GM18505 (cell line): ENCODE data around the gene PRTG.

Experiments
- ATAC-seq: cut with Tn5 transposase; IDR thresholded peaks from one replicate; pipeline ENCODE4 v1.9.1; 2021; ENCODE audit not compliant: unreplicated experiment
- POLR2A ChIP-seq: IDR thresholded peaks from 4 replicates; pipeline ENCODE4 v1.6.1; 2011; ENCODE audit warnings: borderline replicate concordance; ENCODE audit not compliant: insufficient read depth, insufficient read length; ENCODE audit errors: extremely low read depth

Gene PRTG

GRCh38 chr15:55659481-55659880, 83.5 kb downstream of the PRTG start:
- no peak for ATAC-seq
- no peak for TF ChIP-seq POLR2A

- no peak for TF ChIP-seq POLR2A
- no peak for ATAC-seq
These were observed 84.1 kb downstream of the PRTG start for GRCh38 chr15:55658886-55659285.

DNA sequence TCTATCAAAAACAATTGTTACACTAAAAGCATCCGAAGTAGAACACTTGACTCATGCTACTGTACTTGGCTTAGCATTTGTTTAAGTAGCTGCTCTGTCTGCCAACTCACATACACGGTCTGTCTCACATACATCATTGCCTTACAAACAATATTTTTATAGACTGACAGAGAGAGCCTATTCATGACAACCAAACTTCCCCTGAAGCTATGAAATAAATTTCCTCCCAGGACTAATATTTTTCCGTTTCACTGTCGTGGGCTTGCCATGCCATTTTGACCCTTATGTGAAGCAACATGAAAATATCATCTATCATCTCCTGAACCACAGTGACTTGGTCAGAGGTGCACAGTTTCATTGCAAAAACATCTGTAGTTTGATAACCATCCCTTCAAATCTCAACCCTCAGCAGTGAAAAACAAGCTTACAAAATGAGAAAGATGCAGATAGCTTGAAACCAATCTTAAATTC, 88.4 kb downstream of the PRTG start:
- no peak for ATAC-seq
- no peak for TF ChIP-seq POLR2A

DNA sequence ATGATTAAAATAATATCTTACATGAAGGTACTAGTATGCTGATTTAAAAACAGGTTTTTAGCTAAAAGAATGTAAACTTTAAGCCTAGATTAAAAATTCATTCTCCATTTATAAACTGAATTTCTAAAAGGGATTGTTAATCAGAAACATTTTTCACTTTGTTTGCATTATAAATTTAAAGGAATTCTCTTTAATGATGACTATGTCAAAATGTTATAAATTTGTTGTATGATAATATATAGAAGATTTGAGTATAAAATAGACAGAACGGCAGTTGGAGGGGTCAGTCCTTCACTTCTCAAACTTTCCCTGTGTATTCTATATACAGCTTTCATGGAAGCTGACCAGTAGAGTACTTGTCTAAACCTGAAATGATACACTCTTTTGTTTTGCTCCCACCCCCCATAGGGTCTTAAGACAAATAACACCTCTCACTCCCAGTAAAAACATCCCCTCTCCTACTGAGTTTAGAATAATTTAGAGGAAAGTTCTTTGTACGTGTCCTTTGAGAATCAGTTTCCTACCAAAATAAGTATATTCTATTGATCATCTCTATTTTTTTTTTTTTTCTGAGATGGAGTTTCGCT, 90.0 kb downstream of the PRTG start:
- no peak for ATAC-seq
- no peak for TF ChIP-seq POLR2A

DNA sequence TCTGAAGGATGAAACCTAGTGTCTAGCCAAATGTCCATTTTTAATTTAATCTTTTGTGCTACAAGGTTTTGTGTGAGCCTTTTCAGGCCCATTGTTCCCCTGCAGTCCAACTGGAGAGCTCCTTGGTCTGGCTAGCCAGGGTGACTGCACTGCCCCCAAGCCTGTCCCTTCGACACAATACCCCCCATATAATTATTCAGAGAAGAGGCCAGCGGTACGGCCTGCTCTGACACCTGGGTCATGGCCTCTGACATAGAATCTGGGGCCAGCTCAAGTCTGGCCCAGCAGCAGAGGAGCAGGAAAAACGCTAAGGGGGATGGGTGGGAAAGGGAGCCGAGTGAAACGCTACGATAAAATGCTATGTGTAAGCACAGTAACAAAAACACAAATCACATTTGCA, 90.6 kb downstream of the PRTG start:
- no peak for TF ChIP-seq POLR2A
- no peak for ATAC-seq

GRCh38 chr15:55649058-55649423, 93.9 kb downstream of the PRTG start:
- TF ChIP-seq POLR2A = no peak
- ATAC-seq = no peak

DNA sequence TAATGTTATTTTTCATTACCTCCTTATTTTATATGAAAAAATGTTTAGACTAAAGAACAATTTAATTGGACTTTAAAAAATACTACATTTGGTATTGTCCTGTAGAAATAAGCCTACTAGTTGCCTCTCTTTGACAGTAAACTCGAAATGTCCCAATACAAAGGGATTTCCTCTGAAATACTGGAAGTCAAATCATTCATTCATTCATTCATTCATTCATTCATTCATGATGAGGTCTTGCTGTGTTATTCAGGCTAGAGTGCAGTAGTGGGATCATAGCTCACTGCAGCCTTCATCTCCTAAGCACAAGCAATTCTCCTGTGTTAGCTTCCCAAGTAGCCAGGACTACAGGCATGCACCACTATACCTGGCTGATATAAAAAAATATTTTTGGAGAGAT, 104.2 kb downstream of the PRTG start:
- no peak for TF ChIP-seq POLR2A
- ATAC-seq = no peak

- no peak for ATAC-seq
- no peak for TF ChIP-seq POLR2A
These were observed 105.9 kb downstream of the PRTG start for GRCh38 chr15:55637086-55637485.

DNA sequence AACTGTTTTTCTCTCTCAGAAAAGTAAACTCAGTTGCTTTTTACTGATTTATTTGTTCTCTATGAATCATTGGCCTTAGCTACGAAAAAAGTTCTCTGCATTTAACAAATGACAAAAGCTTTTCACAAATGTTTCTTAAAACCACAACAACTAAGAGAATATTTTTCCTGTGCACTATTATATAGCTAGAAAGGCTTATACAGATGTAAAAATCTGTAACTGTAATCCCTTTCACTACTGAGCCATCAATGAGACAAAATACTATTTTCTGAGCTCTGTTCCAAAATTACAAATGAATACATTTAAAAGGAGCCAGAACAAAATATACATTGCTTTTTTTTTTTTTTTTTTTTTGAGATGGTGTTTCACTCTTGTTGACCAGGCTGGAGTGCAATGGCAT, 109.2 kb downstream of the PRTG start:
- ATAC-seq = no peak
- TF ChIP-seq POLR2A = no peak

DNA sequence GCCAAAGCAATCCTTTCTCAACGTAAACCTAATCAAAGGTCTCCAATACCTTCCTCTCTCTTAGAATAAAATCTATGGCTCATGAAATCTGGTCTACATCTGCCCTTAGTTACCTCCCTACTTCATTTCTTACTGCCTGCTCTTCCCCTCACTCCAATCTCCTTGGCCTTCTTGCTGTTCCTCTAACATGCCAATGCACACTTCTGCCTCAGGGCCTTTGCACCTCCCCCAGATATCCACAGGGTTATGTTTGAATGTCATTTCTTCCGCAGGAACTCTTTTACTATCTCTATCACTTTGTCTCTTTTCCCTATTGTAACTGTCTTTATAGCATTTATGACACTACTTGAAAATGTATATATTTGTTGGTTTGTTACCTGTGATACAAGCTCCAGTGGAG, 110.5 kb downstream of the PRTG start:
- no peak for TF ChIP-seq POLR2A
- ATAC-seq = no peak

DNA sequence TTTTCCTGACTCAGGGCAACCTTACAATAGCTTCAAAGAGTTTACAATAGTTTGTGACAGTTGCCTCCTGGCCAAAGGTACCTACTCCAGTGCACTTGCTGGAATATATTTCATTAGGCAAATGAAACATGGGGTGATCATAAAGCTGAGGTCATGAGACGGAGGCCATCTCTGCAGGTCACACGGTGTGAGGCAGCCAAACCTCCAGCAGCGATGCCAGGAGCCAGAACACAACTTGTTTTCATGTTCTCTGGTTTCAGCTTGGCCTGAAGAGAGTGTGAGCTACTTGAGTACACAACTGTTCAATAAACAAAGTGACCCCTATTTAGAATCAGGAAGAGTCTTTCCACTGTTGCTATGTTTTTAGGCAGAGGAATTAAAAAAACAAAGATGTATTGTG, 112.1 kb downstream of the PRTG start:
- ATAC-seq = no peak
- TF ChIP-seq POLR2A = no peak

DNA sequence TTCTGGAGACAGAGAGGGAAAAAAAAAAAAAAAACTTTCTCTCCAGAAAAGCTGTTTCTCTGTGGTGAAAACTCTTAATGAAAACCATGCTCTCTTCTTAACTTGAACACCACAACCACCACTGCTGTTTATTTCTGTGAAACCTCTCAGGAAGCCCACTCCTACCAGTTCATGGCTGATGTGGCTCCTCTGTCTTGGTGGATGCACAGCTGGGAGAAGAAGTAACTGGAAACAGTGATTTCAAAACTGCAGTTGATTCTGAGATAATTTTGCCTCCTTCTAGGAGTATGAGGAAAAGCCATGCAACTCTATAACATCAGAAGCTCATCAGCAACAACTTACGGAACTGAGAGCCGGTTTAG, 114.6 kb downstream of the PRTG start:
- ATAC-seq = no peak
- no peak for TF ChIP-seq POLR2A

- no peak for TF ChIP-seq POLR2A
- no peak for ATAC-seq
These were observed 115.1 kb downstream of the PRTG start for GRCh38 chr15:55627730-55628368.

DNA sequence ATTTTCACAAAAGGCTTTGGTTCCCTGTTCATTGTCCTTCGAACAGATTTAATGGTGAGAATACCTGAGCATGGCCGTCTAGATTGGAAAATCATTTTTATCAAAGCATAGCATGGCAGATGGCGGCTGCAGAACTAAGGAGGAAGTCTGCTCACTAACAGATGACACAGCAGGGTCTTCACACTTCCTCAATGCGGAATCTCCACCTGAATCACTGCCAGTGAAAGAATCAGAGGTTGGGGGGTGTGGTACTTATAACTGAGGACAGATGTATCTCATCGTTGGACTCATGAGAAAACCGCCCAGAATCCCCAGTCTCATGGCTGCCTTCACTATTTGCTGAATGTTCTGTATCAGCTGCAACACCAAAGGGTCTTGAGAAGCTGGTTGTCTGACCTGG, 123.2 kb downstream of the PRTG start:
- no peak for ATAC-seq
- no peak for TF ChIP-seq POLR2A

- no peak for ATAC-seq
- TF ChIP-seq POLR2A = no peak
These were observed 124.6 kb downstream of the PRTG start for GRCh38 chr15:55618387-55618786.
